GM12878 (cell line): Measurements from ENCODE around the gene C22orf31. TPM values are rescaled to one million over a fixed set of nuclear protein-coding genes. Genes with fewer than 3 reads are reported as not detected.

Source experiments
- ATAC-seq: fragments of 200-7000 bp; cut with Tn5 transposase; 3 replicates; pipeline ENCODE4 v1.9.1; 2020; ENCODE audit warnings: mild to moderate bottlenecking, moderate library complexity
- BruUV-seq: library from RNA; stranded (reverse); fragments of 400-500 nt; replicated peaks from 2 replicates; lab custom pipeline; 2021; lab: Mats Ljungman, UMichigan
- CTCF ChIA-PET: fragments of 300-600 bp; sonication (Branson Sonifier 250); formaldehyde crosslinking; extraction: SDS; loops from one replicate; lab custom pipeline; 2021; ENCODE audit warnings: inconsistent platforms; lab: Yijun Ruan, JAX
- POLR2A ChIA-PET: fragments of 350-600 bp; formaldehyde crosslinking; extraction: SDS; loops from one replicate; lab custom pipeline; 2021; ENCODE audit warnings: inconsistent platforms; lab: Charles Lee
- RAD21 ChIA-PET: fragments of 300-600 bp; sonication (Branson Sonifier 250); formaldehyde crosslinking; loops from one replicate; lab custom pipeline; 2023; ENCODE audit warnings: antibody characterized with exemption; ENCODE audit not compliant: unreplicated experiment; lab: Charles Lee
- SMC1A ChIA-PET: fragments of 300-600 bp; sonication (Branson Sonifier 250); formaldehyde crosslinking; loops from one replicate; lab custom pipeline; 2023; ENCODE audit not compliant: unreplicated experiment, uncharacterized antibody; lab: Charles Lee
- DNase-seq: peaks from one replicate; pipeline ENCODE4 v3.0.0-alpha.2; 2011; ENCODE audit warnings: low read depth, low spot score
- FAIRE-seq: peaks from 3 replicates; lab custom pipeline; 2011; peaks lifted over from hg19 to GRCh38; lab: Jason Lieb, UNC
- H2AFZ ChIP-seq: 2 replicates; pipeline ENCODE4 v1.6.0; 2011; ENCODE audit warnings: low read depth, low read length, control low read depth; ENCODE audit not compliant: control insufficient read depth
- H3K27ac ChIP-seq: 2 replicates; pipeline ENCODE4 v1.5.1; 2011; ENCODE audit warnings: control low read depth; ENCODE audit not compliant: control insufficient read depth, insufficient read depth
- H3K27me3 ChIP-seq, 2 experiments: replicated peaks in 1 of 2; 2 replicates each; pipeline versions ENCODE4 v1.6.0 to v1.6.1; 2011; ENCODE audit warnings: low read length in 1 of 2; ENCODE audit not compliant: control insufficient read depth in 2 of 2, insufficient read depth in 2 of 2
- H3K36me3 ChIP-seq, 2 experiments: 2 replicates each; pipeline ENCODE4 v1.5.1; 2011; ENCODE audit warnings: low read length in 1 of 2; ENCODE audit not compliant: control insufficient read depth in 2 of 2, insufficient read depth in 2 of 2
- H3K4me1 ChIP-seq: 2 replicates; pipeline ENCODE4 v1.6.1; 2011; ENCODE audit warnings: mild to moderate bottlenecking, low read length, moderate library complexity, mixed read lengths; ENCODE audit not compliant: control insufficient read depth, insufficient read depth
- H3K4me2 ChIP-seq: 2 replicates; pipeline ENCODE4 v1.6.0; 2011; ENCODE audit warnings: control low read depth; ENCODE audit not compliant: control insufficient read depth, insufficient read depth
- H3K4me3 ChIP-seq: fragments of 200-600 bp; sonication (generic); 2 replicates; pipeline ENCODE4 v1.5.1; 2016
- H3K79me2 ChIP-seq: 2 replicates; pipeline ENCODE4 v1.6.0; 2011; ENCODE audit warnings: low read length; ENCODE audit not compliant: control insufficient read depth, insufficient read depth
- H3K9ac ChIP-seq: 2 replicates; pipeline ENCODE4 v1.8.0; 2011; ENCODE audit warnings: low read length, control low read depth, mixed read lengths; ENCODE audit not compliant: control insufficient read depth, insufficient read depth
- H3K9me3 ChIP-seq: replicated peaks from 3 replicates; pipeline ENCODE4 v1.5.1; 2011; ENCODE audit warnings: mild to moderate bottlenecking, low read length; ENCODE audit not compliant: control insufficient read depth, insufficient read depth
- H4K20me1 ChIP-seq: 2 replicates; pipeline ENCODE4 v1.6.0; 2011; ENCODE audit not compliant: control insufficient read depth, insufficient read depth
- ASH2L ChIP-seq: fragments of 300-600, 200-600 bp; sonication (generic); IDR thresholded peaks from 2 replicates; pipeline ENCODE4 v1.6.1; 2017; ENCODE audit warnings: low read depth, mild to moderate bottlenecking, borderline replicate concordance
- CTCF ChIP-seq, 3 experiments: IDR thresholded peaks in 2 of 3; conservative IDR thresholded peaks in 1 of 3; 2 replicates each; pipeline ENCODE4 v1.5.1; 2011; ENCODE audit warnings: low read depth in 3 of 3, low read length in 3 of 3, mild to moderate bottlenecking in 3 of 3, control low read depth in 2 of 3, moderate library complexity in 2 of 3, inconsistent platforms in 1 of 3, mixed read lengths in 1 of 3; ENCODE audit not compliant: control insufficient read depth in 2 of 3, insufficient read depth in 1 of 3; ENCODE audit errors: extremely low read depth in 1 of 3
- NFIC ChIP-seq: IDR thresholded peaks from 2 replicates; pipeline ENCODE4 v1.6.1; 2012; ENCODE audit warnings: low read depth, mild to moderate bottlenecking, inconsistent platforms, low read length, moderate library complexity
- POLR2AphosphoS5 ChIP-seq: IDR thresholded peaks from 2 replicates; pipeline ENCODE4 v1.6.1; 2011; ENCODE audit warnings: mild to moderate bottlenecking, low read length, inconsistent platforms
- REST ChIP-seq: IDR thresholded peaks from 2 replicates; pipeline ENCODE4 v1.6.1; 2012; ENCODE audit warnings: mild to moderate bottlenecking, low read depth, low read length
- RUNX3 ChIP-seq: IDR thresholded peaks from 2 replicates; pipeline ENCODE4 v1.6.1; 2012; ENCODE audit warnings: low read length, inconsistent platforms
- SKIL ChIP-seq: fragments of 450-650 bp; IDR thresholded peaks from 2 replicates; pipeline ENCODE4 v1.6.1; 2017; ENCODE audit warnings: mild to moderate bottlenecking, low read depth, inconsistent platforms; ENCODE audit not compliant: poor library complexity, severe bottlenecking
- WGBS: methylation state at CpG from one replicate; pipeline ENCODE4 v1.1.6; 2016; ENCODE audit warnings: low lambda C conversion rate; ENCODE audit not compliant: insufficient replicate concordance, insufficient coverage; ENCODE audit errors: missing lambda C conversion rate; 5-methylcytosine and 5-hydroxymethylcytosine counted together
- in situ Hi-C: fragments of 300-500 bp; cut with MboI; formaldehyde crosslinking; loops from 9 replicates; pipeline ENCODE4 v1.14.3; 2018; ENCODE audit warnings: mixed read lengths
- intact Hi-C: fragments of 100-400 bp; cut with micrococcal nuclease; formaldehyde crosslinking; loops from one replicate; pipeline ENCODE4 v1.14.2; 2022; ENCODE audit not compliant: unreplicated experiment
- polyA plus RNA-seq, 11 experiments: library from polyadenylated mRNA; depleted of rRNA in 4 of 11; unstranded in 6 of 11; stranded (reverse) in 5 of 11; fragments of >200 nt; fragmentation: Nextera tagmentation in 4 of 11; fragmentation: Illumina TruSeq in 1 of 11; extraction: Ambion mirVana in 4 of 11; extraction: Trizol in 1 of 11; gene quantifications; 1 replicate in 1 of 11; 2 replicates in 10 of 11; pipeline versions ENCODE4 v1.2.1 to v1.2.3, GENCODE V29; 2011 to 2016; ENCODE audit warnings: inconsistent platforms in 2 of 11, missing spikeins in 2 of 11, low read depth in 1 of 11
- total RNA-seq, 4 experiments: library from RNA; depleted of rRNA in 3 of 4; stranded (reverse); fragments of >200 nt in 3 of 4; fragmentation: Illumina TruSeq in 1 of 4; extraction: Trizol in 1 of 4; gene quantifications; 2 replicates each; pipeline versions ENCODE4 v1.2.1 to v1.2.3, GENCODE V29; 2013 to 2021

C22orf31 gene
- total and polyA plus RNA-seq, 10 of the 15 experiments (the other 5 are each of a cell fraction or from before 2014, with no cell fraction given), result not detected

GRCh38 chr22:29087012-29087411, 25.4 kb upstream of the C22orf31 start:
- H3K79me2 ChIP-seq, result no peaks in the 10 kb centered on the region
- no peaks in the 10 kb centered on the region for H3K27me3 ChIP-seq
- H3K9me3 ChIP-seq, result no peaks in the 10 kb centered on the region
- in situ Hi-C loops, result no loop called here
- no peak overlapping the region for H3K4me3 ChIP-seq
- ATAC-seq, result no peak
- WGBS, result 2% methylated on average over 2 of the region's 2 CpGs
- H4K20me1 ChIP-seq, result no peaks in the 10 kb centered on the region
- H3K36me3 ChIP-seq, result no peaks in the 10 kb centered on the region
- H3K4me1 ChIP-seq, result 0 out of 2 replicates have a peak, but pooled peaks cover 3% of the 10 kb centered on the region
- CTCF ChIA-PET, result no interaction called here
- no peak for FAIRE-seq
- H2AFZ ChIP-seq, result no peak overlapping the region
- H3K4me2 ChIP-seq, result no peak overlapping the region
- TF ChIP-seq NFIC (no peak), POLR2AphosphoS5 (no peak), REST (no peak), CTCF (IDR thresholded peaks at IDR 0.05 in 2 of 3, conservative IDR thresholded peaks at IDR 0.05 in 1 of 3; ENCODE audit: control insufficient read depth in 2 of 3, extremely low read depth in 1 of 3, insufficient read depth in 1 of 3, low read depth in 3 of 3, low read length in 3 of 3) (no peak), RUNX3 (no peak), SKIL (no peak), ASH2L (no peak)
- TF ChIP-seq, all 136 proteins: peak for 0
- RAD21 ChIA-PET, result interaction anchor here (1.0 kb wide), 1 partner anchor 14 kb away, joined by 3 read pairs; the partner anchor contains the start of gene KREMEN1
- no TSS peak for BruUV-seq
- no peak overlapping the region for H3K27ac ChIP-seq
- intact Hi-C loops, result no loop called here
- SMC1A ChIA-PET, result interaction anchor here (1.0 kb wide), 1 partner anchor 25 kb away, joined by 3 read pairs; no protein-coding TSS in a partner anchor
- POLR2A ChIA-PET, result no interaction called here
- DNase-seq, result no peak
- H3K9ac ChIP-seq, result no peak overlapping the region
